Suprapubic skin (tissue), 4 donors: ENCODE data around the gene ZNF839. TPM values are rescaled to one million over a fixed set of nuclear protein-coding genes. Genes with fewer than 3 reads are reported as not detected.

Experiments used
- DNase-seq, 2 donors: peaks; one replicate each; pipeline ENCODE4 v3.0.0-alpha.2; 2019; ENCODE audit warnings: low spot score in 2 of 2
- H3K27ac ChIP-seq: fragments of 200-600 bp; sonication (generic); one replicate; pipeline ENCODE4 v1.5.1; 2019
- H3K27me3 ChIP-seq: fragments of 200-600 bp; sonication (generic); one replicate; pipeline ENCODE4 v1.5.1; 2019
- H3K36me3 ChIP-seq: fragments of 200-600 bp; sonication (generic); one replicate; pipeline ENCODE4 v1.5.1; 2019
- H3K4me1 ChIP-seq: fragments of 200-600 bp; sonication (generic); one replicate; pipeline ENCODE4 v1.5.1; 2019
- H3K4me3 ChIP-seq: fragments of 200-600 bp; sonication (generic); one replicate; pipeline ENCODE4 v1.5.1; 2019; ENCODE audit warnings: mild to moderate bottlenecking
- H3K9me3 ChIP-seq: fragments of 200-600 bp; sonication (generic); one replicate; pipeline ENCODE4 v1.5.1; 2019
- CTCF ChIP-seq, 2 donors: fragments of 200-600 bp in 1 of 2; fragments of 450-650 bp in 1 of 2; sonication (generic) in 1 of 2; IDR thresholded peaks; one replicate each; pipeline ENCODE4 v1.5.1; 2016 to 2019; ENCODE audit warnings: antibody characterized with exemption in 2 of 2, mild to moderate bottlenecking in 1 of 2, moderate library complexity in 1 of 2
- EP300 ChIP-seq: sonication (generic); formaldehyde crosslinking; IDR thresholded peaks from one replicate; pipeline ENCODE4 v1.6.1; 2017; ENCODE audit warnings: antibody characterized with exemption
- POLR2A ChIP-seq, 2 donors: fragments of 450-650 bp; IDR thresholded peaks; one replicate each; pipeline ENCODE4 v1.6.1; 2017; ENCODE audit warnings: antibody characterized with exemption in 2 of 2, mild to moderate bottlenecking in 2 of 2, moderate library complexity in 2 of 2
- POLR2AphosphoS5 ChIP-seq, 3 donors: sonication (generic); formaldehyde crosslinking; IDR thresholded peaks; one replicate each; pipeline ENCODE4 v1.6.1; 2017; ENCODE audit warnings: antibody characterized with exemption in 3 of 3
- WGBS: methylation state at CpG from one replicate; pipeline ENCODE4 v1.1.5; 2018; 5-methylcytosine and 5-hydroxymethylcytosine counted together
- total RNA-seq, 4 donors: library from RNA; depleted of rRNA; stranded (reverse); fragments of >200 nt; gene quantifications; one replicate each; pipeline ENCODE4 v1.1.0, GENCODE V29; 2016

Gene ZNF839
- total RNA-seq, 4 donors from 2014 or later = 9.2 to 41.0 (median 17.7) TPM

GRCh38 chr14:102344084-102344483 is 24.5 kb downstream of the ZNF839 start:
- Histone ChIP-seq H3K36me3 (peaks cover 99% of the 10 kb centered on the region), H3K27me3 (no peaks in the 10 kb centered on the region), H3K4me3 (no peak overlapping the region), H3K27ac (no peak overlapping the region), H3K9me3 (no peaks in the 10 kb centered on the region), H3K4me1 (no peaks in the 10 kb centered on the region)
- no peak for DNase-seq
- TF ChIP-seq POLR2A (IDR thresholded peaks at IDR 0.05) = no peak
- no peak for TF ChIP-seq POLR2AphosphoS5 (IDR thresholded peaks at IDR 0.05)
- no peak for TF ChIP-seq CTCF (IDR thresholded peaks at IDR 0.05)
- WGBS = 85% methylated on average over 7 of the region's 7 CpGs

DNA sequence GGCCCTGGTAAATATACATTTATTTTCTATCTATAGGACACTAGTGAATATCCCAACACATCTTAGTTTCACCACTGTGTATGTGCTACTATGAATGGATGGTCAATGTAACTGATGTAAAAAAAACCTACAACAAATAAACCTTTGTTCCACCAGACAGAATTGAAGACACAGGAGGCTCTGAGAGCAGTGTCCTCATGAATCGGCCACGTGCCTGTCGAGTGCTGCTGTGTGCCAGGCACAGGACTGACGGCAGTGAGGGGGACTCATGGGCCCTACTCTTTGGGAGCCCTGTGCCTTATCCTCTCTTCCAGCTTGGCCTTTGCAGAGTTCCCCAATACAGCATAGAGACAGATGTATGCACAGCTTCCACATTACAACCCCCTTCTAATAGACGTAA is 24.9 kb downstream of the ZNF839 start:
- Histone ChIP-seq H3K27me3 (no peaks in the 10 kb centered on the region), H3K4me3 (no peak overlapping the region), H3K9me3 (no peaks in the 10 kb centered on the region), H3K27ac (no peak overlapping the region), H3K36me3 (peaks cover 99% of the 10 kb centered on the region), H3K4me1 (no peaks in the 10 kb centered on the region)
- TF ChIP-seq POLR2AphosphoS5 (IDR thresholded peaks at IDR 0.05) (no peak), EP300 (no peak), POLR2A (IDR thresholded peaks at IDR 0.05) (no peak), CTCF (IDR thresholded peaks at IDR 0.05) (no peak)
- 74% methylated on average over 5 of the region's 5 CpGs for WGBS
- no peak for DNase-seq

GRCh38 chr14:102345232-102345631 is 25.7 kb downstream of the ZNF839 start:
- Histone ChIP-seq H3K4me3 (no peak overlapping the region), H3K4me1 (no peaks in the 10 kb centered on the region), H3K9me3 (no peaks in the 10 kb centered on the region), H3K27ac (no peak overlapping the region), H3K27me3 (no peaks in the 10 kb centered on the region), H3K36me3 (peaks cover 96% of the 10 kb centered on the region)
- no peak for TF ChIP-seq EP300
- no peak for TF ChIP-seq CTCF (IDR thresholded peaks at IDR 0.05)
- TF ChIP-seq POLR2AphosphoS5 (IDR thresholded peaks at IDR 0.05) = no peak
- TF ChIP-seq POLR2A (IDR thresholded peaks at IDR 0.05) = no peak
- 84% methylated on average over 3 of the region's 3 CpGs for WGBS
- DNase-seq = no peak

DNA sequence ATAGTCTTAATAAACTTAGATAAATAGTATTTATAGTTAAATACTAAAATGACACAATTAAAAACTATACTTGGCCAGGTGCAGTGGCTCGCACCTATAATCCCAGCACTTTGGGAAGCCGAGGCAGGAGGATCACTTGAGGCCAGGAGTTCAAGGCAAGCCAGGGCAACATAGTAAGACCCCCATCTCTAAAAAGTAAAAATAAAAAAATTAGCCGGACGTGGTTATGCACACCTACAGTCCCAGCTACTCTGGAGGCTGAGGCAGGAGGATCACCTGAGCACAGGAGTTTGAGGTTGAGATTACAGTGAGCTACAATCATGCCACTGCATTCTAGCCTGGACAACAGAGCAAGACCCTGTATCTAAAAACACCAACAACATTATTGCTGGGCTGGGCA is 27.1 kb downstream of the ZNF839 start:
- WGBS = 96% methylated on average over 4 of the region's 4 CpGs
- H3K9me3 ChIP-seq = no peaks in the 10 kb centered on the region
- peaks cover under 1% of the 10 kb centered on the region for H3K4me1 ChIP-seq
- H3K4me3 ChIP-seq = no peak overlapping the region
- peaks cover 88% of the 10 kb centered on the region for H3K36me3 ChIP-seq
- no peak overlapping the region for H3K27ac ChIP-seq
- no peak for DNase-seq
- no peak for TF ChIP-seq POLR2AphosphoS5 (IDR thresholded peaks at IDR 0.05)
- no peak for TF ChIP-seq CTCF (IDR thresholded peaks at IDR 0.05)
- no peak for TF ChIP-seq POLR2A (IDR thresholded peaks at IDR 0.05)
- no peaks in the 10 kb centered on the region for H3K27me3 ChIP-seq

DNA sequence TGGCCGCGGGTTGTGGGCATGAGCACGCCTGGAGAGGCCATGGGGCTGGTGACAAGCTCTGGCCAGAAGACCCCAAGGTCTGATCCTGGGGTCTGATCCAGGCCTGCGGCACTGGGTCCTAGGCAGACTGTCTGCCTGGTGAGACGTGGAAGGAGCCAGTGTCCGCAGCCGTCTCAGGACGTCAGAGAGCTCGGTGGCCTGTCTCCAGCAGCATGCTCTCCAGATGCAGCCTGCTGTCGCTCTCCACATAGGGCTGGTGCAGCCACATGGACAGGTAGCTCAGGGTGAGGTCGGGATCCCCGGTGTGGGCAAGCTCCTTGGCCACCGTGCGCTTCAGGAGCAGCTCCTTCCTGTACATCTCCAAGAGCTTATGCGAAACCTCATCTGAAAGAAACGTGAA is 28.8 kb downstream of the ZNF839 start:
- Histone ChIP-seq H3K4me3 (no peak overlapping the region), H3K27ac (no peak overlapping the region), H3K4me1 (peaks cover 3% of the 10 kb centered on the region), H3K9me3 (no peaks in the 10 kb centered on the region), H3K36me3 (peaks cover 89% of the 10 kb centered on the region), H3K27me3 (no peaks in the 10 kb centered on the region)
- no peak for TF ChIP-seq POLR2AphosphoS5 (IDR thresholded peaks at IDR 0.05)
- no peak for TF ChIP-seq EP300
- no peak for TF ChIP-seq POLR2A (IDR thresholded peaks at IDR 0.05)
- no peak for TF ChIP-seq CTCF (IDR thresholded peaks at IDR 0.05)
- DNase-seq = peak in 1 of 2 donors; percentile 50
- 92% methylated on average over 15 of the region's 16 CpGs for WGBS
